Measurements from ENCODE around the gene ENO1.
"Not testable (repeated sequence)": the region's sequence is repeated elsewhere in the genome, so short reads cannot be mapped to it uniquely, and the experiment has no call there.

Gene ENO1

DNA sequence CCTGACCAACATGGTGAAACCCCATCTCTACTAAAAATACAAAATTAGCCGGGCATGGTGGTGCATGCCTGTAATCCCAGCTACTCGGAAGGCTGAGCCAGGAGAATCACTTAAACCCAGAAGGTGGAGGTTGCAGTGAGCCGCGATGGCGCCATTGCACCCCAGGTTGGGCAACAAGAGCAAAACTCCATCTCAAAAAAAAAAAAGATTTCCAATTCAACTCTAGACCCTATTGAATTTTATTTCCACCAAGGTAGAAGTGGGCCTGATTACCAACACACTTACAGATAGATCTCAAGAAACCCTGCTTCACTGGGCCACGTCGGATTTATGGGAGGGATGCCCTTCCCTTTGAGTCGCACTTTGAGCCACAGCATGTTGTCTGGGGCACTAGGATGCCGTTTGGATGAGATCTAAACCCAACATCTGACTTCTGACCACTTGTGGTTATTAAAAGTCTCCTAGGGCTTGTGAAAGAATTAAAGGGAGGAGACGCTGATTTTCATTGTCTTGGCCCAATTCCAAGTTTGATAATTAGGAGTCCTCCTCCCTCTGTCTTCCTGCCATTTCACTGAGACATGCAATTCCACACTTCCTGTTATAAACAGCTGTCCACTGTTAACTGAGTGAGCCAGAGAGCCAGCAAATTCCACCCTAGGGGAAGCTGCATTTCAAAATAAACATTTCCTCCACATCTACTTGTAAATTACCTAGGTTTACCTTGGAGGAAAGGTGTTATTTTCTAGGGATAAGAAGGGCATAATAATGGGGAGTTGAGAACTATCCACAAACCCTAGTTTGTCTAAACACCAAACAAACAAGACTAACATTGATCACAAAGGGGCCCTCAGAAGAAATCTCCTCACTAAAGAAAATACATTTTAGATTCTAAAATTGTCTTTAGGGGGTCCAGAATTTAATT is 55.9 kb downstream of the ENO1 start:
- TF ChIP-seq, protein P1, sequence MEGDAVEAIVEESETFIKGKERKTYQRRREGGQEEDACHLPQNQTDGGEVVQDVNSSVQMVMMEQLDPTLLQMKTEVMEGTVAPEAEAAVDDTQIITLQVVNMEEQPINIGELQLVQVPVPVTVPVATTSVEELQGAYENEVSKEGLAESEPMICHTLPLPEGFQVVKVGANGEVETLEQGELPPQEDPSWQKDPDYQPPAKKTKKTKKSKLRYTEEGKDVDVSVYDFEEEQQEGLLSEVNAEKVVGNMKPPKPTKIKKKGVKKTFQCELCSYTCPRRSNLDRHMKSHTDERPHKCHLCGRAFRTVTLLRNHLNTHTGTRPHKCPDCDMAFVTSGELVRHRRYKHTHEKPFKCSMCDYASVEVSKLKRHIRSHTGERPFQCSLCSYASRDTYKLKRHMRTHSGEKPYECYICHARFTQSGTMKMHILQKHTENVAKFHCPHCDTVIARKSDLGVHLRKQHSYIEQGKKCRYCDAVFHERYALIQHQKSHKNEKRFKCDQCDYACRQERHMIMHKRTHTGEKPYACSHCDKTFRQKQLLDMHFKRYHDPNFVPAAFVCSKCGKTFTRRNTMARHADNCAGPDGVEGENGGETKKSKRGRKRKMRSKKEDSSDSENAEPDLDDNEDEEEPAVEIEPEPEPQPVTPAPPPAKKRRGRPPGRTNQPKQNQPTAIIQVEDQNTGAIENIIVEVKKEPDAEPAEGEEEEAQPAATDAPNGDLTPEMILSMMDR (IDR thresholded peaks at IDR 0.05; ENCODE audit: low read depth, low read length) = no peak
- TF ChIP-seq POLR2A (IDR thresholded peaks at IDR 0.05; ENCODE audit: extremely low read depth, insufficient read length) (no peak), MYC (IDR thresholded peaks at IDR 0.05; ENCODE audit: low read depth, low read length) (no peak)
- TF ChIP-seq, protein P2, sequence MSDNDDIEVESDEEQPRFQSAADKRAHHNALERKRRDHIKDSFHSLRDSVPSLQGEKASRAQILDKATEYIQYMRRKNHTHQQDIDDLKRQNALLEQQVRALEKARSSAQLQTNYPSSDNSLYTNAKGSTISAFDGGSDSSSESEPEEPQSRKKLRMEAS (IDR thresholded peaks at IDR 0.05; ENCODE audit: low read depth, low read length) = no peak
- no peak overlapping the region for H3K4me3 ChIP-seq (ENCODE audit: low read depth, low read length)
- DNase-seq (ENCODE audit: low read depth) = peak; percentile 68

DNA sequence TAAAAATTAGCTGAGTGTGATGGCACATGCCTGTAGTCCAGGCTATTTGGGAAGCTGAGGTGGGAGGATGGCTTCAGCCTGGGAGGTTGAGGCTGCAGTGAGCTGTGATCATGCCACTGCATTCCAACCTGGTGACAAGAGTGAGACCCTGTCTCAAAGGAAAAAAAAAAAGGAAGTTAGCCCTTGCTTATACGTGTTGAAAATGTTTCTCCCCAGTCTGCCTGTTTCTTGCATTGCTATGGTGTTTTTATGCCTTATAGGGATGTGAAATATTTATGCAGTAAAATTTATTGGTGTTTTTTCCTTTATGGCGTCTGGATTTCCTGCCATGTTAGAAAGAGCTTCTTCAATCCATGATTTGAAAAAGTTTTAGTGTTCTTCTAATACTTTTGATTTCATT is 57.4 kb downstream of the ENO1 start:
- H3K4me3 ChIP-seq (ENCODE audit: low read depth, low read length) = no peak overlapping the region
- DNase-seq (ENCODE audit: low read depth) = peak; percentile 41
- TF ChIP-seq MYC (IDR thresholded peaks at IDR 0.05; ENCODE audit: low read depth, low read length) = no peak
- TF ChIP-seq, protein P1 (IDR thresholded peaks at IDR 0.05; ENCODE audit: low read depth, low read length) = no peak
- TF ChIP-seq POLR2A (IDR thresholded peaks at IDR 0.05; ENCODE audit: extremely low read depth, insufficient read length) = no peak
- TF ChIP-seq, protein P2 (IDR thresholded peaks at IDR 0.05; ENCODE audit: low read depth, low read length) = no peak

DNA sequence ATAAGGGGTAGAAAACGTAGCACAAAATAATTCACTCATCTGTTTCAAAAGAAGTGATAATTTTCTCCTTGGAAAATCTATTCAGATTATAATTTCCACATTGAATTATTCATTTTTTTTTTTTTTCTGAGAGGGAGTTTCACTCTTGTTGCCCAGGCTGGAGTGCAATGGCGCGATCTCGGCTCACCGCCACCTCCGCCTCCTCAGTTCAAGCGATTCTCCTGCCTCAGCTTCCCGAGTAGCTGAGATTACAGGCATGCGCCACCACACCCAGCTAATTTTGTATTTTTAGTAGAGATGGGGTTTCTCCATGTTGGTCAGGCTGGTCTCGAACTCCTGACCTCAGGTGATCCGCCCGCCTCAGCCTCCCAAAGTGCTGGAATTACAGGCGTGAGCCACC is 59.7 kb downstream of the ENO1 start:
- not testable (repeated sequence) for DNase-seq (ENCODE audit: low read depth)
- H3K4me3 ChIP-seq (ENCODE audit: low read depth, low read length) = peak overlapping the region; percentile 73

DNA sequence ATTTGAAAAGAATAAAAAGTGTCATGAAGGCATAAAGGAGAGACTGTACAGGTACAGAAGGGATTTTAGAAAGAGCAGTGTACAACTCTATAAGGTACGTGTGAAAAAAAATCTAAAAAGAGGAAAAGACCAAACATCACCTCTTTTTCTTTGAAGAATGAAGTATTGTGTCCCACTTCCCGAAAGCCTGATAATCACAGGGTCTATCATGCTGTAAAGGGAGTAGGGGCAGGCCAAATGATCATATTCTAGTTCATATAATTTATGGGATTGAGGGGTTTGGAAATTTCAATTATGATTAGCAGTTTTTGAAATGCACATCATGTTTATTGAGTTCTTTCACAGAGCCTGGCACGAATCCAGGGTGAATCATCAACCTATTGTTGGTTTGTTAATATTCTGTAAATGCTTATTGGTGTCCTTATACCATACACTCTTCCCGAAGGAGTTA is 60.1 kb downstream of the ENO1 start:
- peak; percentile 53 for DNase-seq (ENCODE audit: low read depth)
- peak overlapping the region; percentile 73 for H3K4me3 ChIP-seq (ENCODE audit: low read depth, low read length)
- TF ChIP-seq, protein P2 (IDR thresholded peaks at IDR 0.05; ENCODE audit: low read depth, low read length) = no peak
- no peak for TF ChIP-seq MYC (IDR thresholded peaks at IDR 0.05; ENCODE audit: low read depth, low read length)
- TF ChIP-seq, protein P1 (IDR thresholded peaks at IDR 0.05; ENCODE audit: low read depth, low read length) = no peak
- no peak for TF ChIP-seq POLR2A (IDR thresholded peaks at IDR 0.05; ENCODE audit: extremely low read depth, insufficient read length)

DNA sequence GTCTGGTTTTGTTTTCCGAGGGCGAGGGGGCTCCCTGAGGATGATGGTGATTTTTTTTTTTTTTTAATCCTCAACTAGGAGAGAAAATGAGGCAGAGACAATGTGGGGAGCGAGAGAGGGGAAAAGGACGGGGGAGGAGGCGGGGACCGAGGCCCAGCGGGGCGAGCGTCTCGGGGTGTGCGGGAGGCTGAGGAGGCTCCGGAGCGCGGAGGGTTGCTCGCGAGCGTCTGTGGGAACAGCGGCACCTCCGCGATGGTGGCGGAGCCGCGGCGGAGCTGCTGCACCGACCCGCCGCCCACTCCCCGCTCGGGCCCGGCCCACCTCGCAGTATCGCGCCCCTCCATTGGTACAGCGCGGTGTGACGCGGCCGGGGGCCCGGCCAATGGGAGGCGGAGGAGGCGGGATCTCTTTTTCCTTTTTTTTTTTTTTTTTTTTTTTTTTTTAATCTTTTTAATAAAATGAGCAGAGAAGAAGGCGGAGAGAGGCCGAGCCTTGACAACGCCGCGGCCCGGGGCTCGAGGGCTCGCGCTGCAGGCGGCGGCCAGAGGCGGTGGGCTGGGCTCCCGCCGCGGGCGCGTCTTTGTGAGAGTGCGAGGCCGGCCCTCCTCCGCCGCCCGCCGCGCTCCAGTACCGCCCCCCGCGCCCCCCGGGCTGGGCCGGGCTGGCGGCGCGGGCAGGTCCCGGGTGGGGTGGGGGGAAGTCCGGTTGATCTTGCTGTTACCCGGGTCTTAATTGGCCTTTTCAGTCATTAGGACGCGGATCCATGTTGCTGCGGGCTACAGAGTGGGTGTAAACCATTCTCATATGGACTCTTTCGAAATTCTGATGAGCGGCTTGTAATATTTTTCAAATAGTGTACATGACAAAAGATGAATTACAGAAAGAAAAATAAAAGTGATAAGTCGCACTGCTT is 60.8 kb downstream of the ENO1 start, which contains the start of gene RERE:
TSS of gene RERE (minus strand) at position 229 of the 913 bp plus-strand sequence.
- peak; percentile 94 for DNase-seq (ENCODE audit: low read depth)
- TF ChIP-seq MYC (IDR thresholded peaks at IDR 0.05; ENCODE audit: low read depth, low read length) = no peak
- peak; percentile 90 for TF ChIP-seq POLR2A (IDR thresholded peaks at IDR 0.05; ENCODE audit: extremely low read depth, insufficient read length)
- TF ChIP-seq, protein P2 (IDR thresholded peaks at IDR 0.05; ENCODE audit: low read depth, low read length) = no peak
- TF ChIP-seq, protein P1 (IDR thresholded peaks at IDR 0.05; ENCODE audit: low read depth, low read length) = no peak
- H3K4me3 ChIP-seq (ENCODE audit: low read depth, low read length) = peak within 1 kb of the TSS; percentile 86
